Pancreas (tissue), 10 donors: ENCODE measurements around the gene HES2. TPM values are rescaled to one million over a fixed set of nuclear protein-coding genes. Genes with fewer than 3 reads are reported as not detected.
A peak's percentile ranks its signal among the peaks of the same experiment; 100 is the strongest.

ENCODE experiments used
- ATAC-seq, 4 donors: fragments of 200-7000 bp; cut with Tn5 transposase; one replicate each; pipeline versions ENCODE4 v1.8.0 to v1.9.1; 2020; ENCODE audit warnings: mild to moderate bottlenecking in 4 of 4, moderate library complexity in 4 of 4
- DNase-seq, 6 donors: peaks; one replicate each; pipeline ENCODE4 v3.0.0-alpha.2; 2020
- FAIRE-seq: peaks from 2 replicates; lab custom pipeline; 2012; peaks lifted over from hg19 to GRCh38; lab: Jason Lieb, UNC
- H3K27ac ChIP-seq, 4 donors: fragments of 200-600 bp; sonication (generic); 1 replicate in 3 of 4; 2 replicates in 1 of 4; pipeline versions ENCODE4 v1.5.0 to v1.8.0; 2020
- H3K27me3 ChIP-seq, 4 donors: fragments of 200-600 bp; one replicate each; pipeline ENCODE4 v1.8.0; 2021
- H3K36me3 ChIP-seq, 3 donors: fragments of 200-600 bp; sonication (generic) in 1 of 3; one replicate each; pipeline versions ENCODE4 v1.5.0 to v1.8.0; 2020 to 2021
- H3K4me1 ChIP-seq, 3 donors: fragments of 200-600 bp; one replicate each; pipeline ENCODE4 v1.8.0; 2021
- H3K4me3 ChIP-seq, 4 donors: fragments of 200-600 bp; sonication (generic) in 2 of 4; one replicate each; pipeline versions ENCODE4 v1.5.0 to v1.8.0; 2020 to 2021
- H3K9me3 ChIP-seq, 4 donors: fragments of 200-600 bp; one replicate each; pipeline ENCODE4 v1.8.0; 2021
- CTCF ChIP-seq, 4 donors: fragments of 200-600 bp; sonication (generic) in 3 of 4; IDR thresholded peaks; one replicate each; pipeline versions ENCODE4 v1.5.0 to v1.8.0; 2021; ENCODE audit warnings: antibody characterized with exemption in 4 of 4
- WGBS, 2 donors: extraction: QIAGEN DNeasy Blood & Tissue Kit; methylation state at CpG; one replicate each; pipeline ENCODE4 v1.1.7; 2013; 5-methylcytosine and 5-hydroxymethylcytosine counted together
- intact Hi-C, 3 donors: fragments of 100-400 bp; cut with DNase I; formaldehyde crosslinking; loops; one replicate each; pipeline versions ENCODE4 v1.11.1 to v1.14.2; 2022
- polyA plus RNA-seq, 2 donors: library from polyadenylated mRNA; stranded (reverse); fragments of 200-250 nt; gene quantifications; one replicate each; pipeline ENCODE4 v1.2.3, GENCODE V29; 2013
- total RNA-seq, 6 donors: library from RNA; stranded (reverse); fragmentation: NEBNext Ultra II Directional in 4 of 6; extraction: Animal tissue kit (Norgen Biotek cat#: 25700) in 4 of 6; gene quantifications; one replicate each; pipeline versions ENCODE4 v1.2.1 to v1.2.4, GENCODE V29; 2021 to 2023
- donor health status: healthy with polysubstance abuse.
- donor health status: DM: no; HTN: no; CAD: no; lungs with moderate emphysema.
- donor health status: DM: no; HTN: no; CAD: no.
- donor health status: control.
- donor health status: control.
- donor health status: Bipolar disorder and iron deficiency.
- donor health status: DM: yes; HTN: yes; CAD: no.
- donor health status: DM: no; HTN: no; CAD: no.
- donor health status: DM: no; HTN: no; CAD: no.
- donor health status: DM: yes; HTN: yes; CAD: no.

Gene HES2
- total and polyA plus RNA-seq, 8 donors, result 0.03 to 0.31 (median 0.09) TPM; not detected in 5

- no peak overlapping the region for H3K4me3 ChIP-seq
- no peaks in the 10 kb centered on the region for H3K36me3 ChIP-seq
- DNase-seq (peak in 5 of 6 donors; percentile 31 to 84 (median 71)), FAIRE-seq (no peak), ATAC-seq (peak; percentile 47 to 66 (median 62))
- no peaks in the 10 kb centered on the region for H3K27me3 ChIP-seq
- peaks cover 0 to 3% (median 0%) of the 10 kb centered on the region in 3 donors for H3K4me1 ChIP-seq
- 33 to 51% methylated on average over 19 of the region's 19 CpGs for WGBS, 2 donors
- H3K27ac ChIP-seq, result no peak overlapping the region
- H3K9me3 ChIP-seq, result no peaks in the 10 kb centered on the region
- TF ChIP-seq CTCF (IDR thresholded peaks at IDR 0.05), result peak; percentile 19 to 59 (median 28)
- intact Hi-C loops, result no loop called here
These were observed 25.5 kb upstream of the HES2 start for GRCh38 chr1:6445062-6445763.

GRCh38 chr1:6444377-6444776 lies 24.7 kb upstream of the HES2 start:
- Histone ChIP-seq H3K27me3 (no peaks in the 10 kb centered on the region), H3K9me3 (no peaks in the 10 kb centered on the region), H3K4me1 (peaks cover 0 to 3% (median 0%) of the 10 kb centered on the region in 3 donors), H3K36me3 (no peaks in the 10 kb centered on the region), H3K27ac (no peak overlapping the region), H3K4me3 (no peak overlapping the region)
- no peak for TF ChIP-seq CTCF (IDR thresholded peaks at IDR 0.05)
- 81 to 84% methylated on average over 15 of the region's 15 CpGs for WGBS, 2 donors
- no peak for FAIRE-seq
- intact Hi-C loops, result no loop called here
- no peak for ATAC-seq
- peak in 1 of 6 donors; percentile 55 for DNase-seq

DNA sequence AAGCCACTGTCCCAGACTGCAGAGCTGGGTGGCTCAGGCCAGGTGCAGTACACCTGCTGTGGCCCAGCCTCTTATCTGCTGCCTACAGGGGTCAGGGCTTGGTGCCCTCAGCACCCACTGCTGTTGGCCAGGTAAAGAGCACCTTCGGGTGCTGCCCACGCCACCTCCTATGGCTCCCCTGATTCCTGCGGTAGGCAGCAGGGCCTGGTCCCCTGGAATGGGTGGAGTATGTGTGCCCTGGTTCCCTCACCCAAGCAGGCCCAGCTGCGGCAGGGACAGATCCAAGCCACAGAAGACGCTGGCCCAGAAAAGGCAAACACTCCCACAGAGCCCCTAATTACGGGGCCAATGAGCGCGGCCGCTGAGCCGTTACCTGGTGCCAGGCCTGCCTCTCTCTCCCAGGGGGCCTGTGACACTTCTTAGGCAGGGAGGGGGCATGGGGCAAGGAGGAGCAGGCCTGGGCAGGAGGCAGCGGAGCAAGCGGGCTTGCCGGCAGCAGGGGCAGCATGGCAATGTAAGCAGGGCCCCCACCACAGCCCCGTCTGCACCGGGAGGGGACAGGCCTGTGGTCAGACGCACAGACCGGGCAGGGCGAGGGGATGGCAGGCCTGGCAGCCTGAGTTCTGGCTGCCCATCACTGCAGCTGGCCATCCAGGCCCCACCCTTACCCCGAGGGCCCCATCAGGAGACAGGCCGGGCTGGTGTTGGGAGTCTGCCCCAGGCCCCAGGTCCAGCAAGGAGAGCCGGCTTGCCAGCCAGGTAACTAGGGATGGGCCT lies 23.8 kb upstream of the HES2 start:
- intact Hi-C loops, result no loop called here
- Histone ChIP-seq H3K4me3 (no peak overlapping the region), H3K27ac (no peak overlapping the region), H3K4me1 (peaks cover 0 to 3% (median 0%) of the 10 kb centered on the region in 3 donors), H3K36me3 (no peaks in the 10 kb centered on the region), H3K9me3 (no peaks in the 10 kb centered on the region), H3K27me3 (no peaks in the 10 kb centered on the region)
- no peak for TF ChIP-seq CTCF (IDR thresholded peaks at IDR 0.05)
- FAIRE-seq, result no peak
- no peak for ATAC-seq
- 89 to 95% methylated on average over 19 to 21 of the region's 21 CpGs for WGBS, 2 donors
- DNase-seq, result peak in 1 of 6 donors; percentile 71

GRCh38 chr1:6441586-6441985 lies 21.9 kb upstream of the HES2 start:
- H3K4me3 ChIP-seq, result no peak overlapping the region
- DNase-seq (peak in 1 of 6 donors; percentile 17), ATAC-seq (no peak), FAIRE-seq (no peak)
- TF ChIP-seq CTCF (IDR thresholded peaks at IDR 0.05), result no peak
- no peaks in the 10 kb centered on the region for H3K36me3 ChIP-seq
- H3K27me3 ChIP-seq, result no peaks in the 10 kb centered on the region
- no peaks in the 10 kb centered on the region for H3K9me3 ChIP-seq
- intact Hi-C loops, result no loop called here
- no peak overlapping the region for H3K27ac ChIP-seq
- no peaks in the 10 kb centered on the region for H3K4me1 ChIP-seq
- 79 to 83% methylated on average over 7 of the region's 7 CpGs for WGBS, 2 donors
